ENCODE results near the gene CDC42BPB. TPM values are rescaled to one million over a fixed set of nuclear protein-coding genes. Genes with fewer than 3 reads are reported as not detected.
A peak's percentile ranks its signal among the peaks of the same experiment; 100 is the strongest.

The CDC42BPB gene
- total RNA-seq, 4 donors from 2014 or later = 85.3 to 174 (median 101) TPM

DNA sequence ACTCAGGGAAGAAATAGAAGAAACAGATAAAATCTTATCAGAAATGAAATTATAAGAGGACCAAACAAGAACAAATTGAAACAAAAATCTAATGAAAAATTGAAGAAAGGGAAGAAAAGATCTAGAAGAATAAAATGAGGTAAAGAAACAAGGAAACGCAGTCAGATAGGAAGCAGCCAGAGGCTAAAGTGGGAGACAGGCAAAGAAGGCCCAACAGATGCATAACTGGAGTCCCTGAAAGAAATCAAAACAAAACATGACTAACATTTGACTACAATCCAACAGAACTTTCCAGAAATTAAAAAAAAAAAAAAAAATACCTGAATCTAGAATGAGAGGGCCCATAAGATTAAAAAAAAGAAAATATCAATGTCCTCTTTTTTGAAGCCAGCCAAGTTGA, 69.3 kb downstream of the CDC42BPB start:
- intact Hi-C loops (cut with DNase I; ENCODE audit: low total_unique reads) = no loop called here
- TF ChIP-seq POLR2A (IDR thresholded peaks at IDR 0.05) = no peak
- no peak for TF ChIP-seq CTCF (IDR thresholded peaks at IDR 0.05)
- H3K4me3 ChIP-seq (ENCODE audit: low read depth, poor library complexity, severe bottlenecking) = no peak overlapping the region
- 94 to 95% methylated on average over 1 of the region's 1 CpG for WGBS, 2 donors
- no peak for DNase-seq (ENCODE audit: low spot score in 2 of 2)

GRCh38 chr14:102986810-102987579, 70.4 kb downstream of the CDC42BPB start:
- intact Hi-C loops (cut with DNase I; ENCODE audit: low total_unique reads) = no loop called here

DNA sequence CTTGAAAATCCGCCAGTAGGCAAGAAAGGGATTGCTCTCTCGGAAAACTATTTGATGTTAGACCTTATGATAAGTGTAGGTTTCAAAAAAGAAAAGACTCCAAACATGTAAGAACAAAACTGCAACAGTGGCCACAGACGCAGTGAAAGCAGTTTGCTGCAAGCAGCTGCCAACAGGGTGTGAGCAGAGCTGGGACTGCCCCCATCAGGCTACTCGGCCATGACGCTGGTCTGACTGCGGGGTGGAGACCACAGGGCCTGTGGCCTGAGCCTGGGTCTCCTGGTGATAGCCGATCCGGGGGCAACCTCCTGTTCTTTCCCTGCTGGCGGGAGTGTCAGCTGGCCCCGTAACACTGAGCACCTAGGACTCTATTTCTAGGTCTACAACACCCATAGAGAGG, 71.7 kb downstream of the CDC42BPB start:
- no peak overlapping the region for H3K4me3 ChIP-seq (ENCODE audit: low read depth, poor library complexity, severe bottlenecking)
- DNase-seq (ENCODE audit: low spot score in 2 of 2) = no peak
- no peak for TF ChIP-seq POLR2A (IDR thresholded peaks at IDR 0.05)
- TF ChIP-seq CTCF (IDR thresholded peaks at IDR 0.05) = no peak
- intact Hi-C loops (cut with DNase I; ENCODE audit: low total_unique reads) = no loop called here
- 48 to 61% methylated on average over 10 of the region's 10 CpGs for WGBS, 2 donors

More at GRCh38 chr14:102986810-102987579, 70.4 kb downstream of the CDC42BPB start:
- 56 to 69% methylated on average over 19 of the region's 19 CpGs for WGBS, 2 donors
- TF ChIP-seq CTCF (IDR thresholded peaks at IDR 0.05) (no peak), POLR2A (IDR thresholded peaks at IDR 0.05) (no peak)
- H3K4me3 ChIP-seq (ENCODE audit: low read depth, poor library complexity, severe bottlenecking) = no peak overlapping the region
- DNase-seq (ENCODE audit: low spot score in 2 of 2) = peak in 1 of 2 donors; percentile 38

- intact Hi-C loops (cut with DNase I; ENCODE audit: low total_unique reads) = no loop called here
- no peak overlapping the region for H3K4me3 ChIP-seq (ENCODE audit: low read depth, poor library complexity, severe bottlenecking)
- WGBS, 2 donors = 94 to 98% methylated on average over 19 of the region's 19 CpGs
- TF ChIP-seq POLR2A (IDR thresholded peaks at IDR 0.05) (no peak), CTCF (IDR thresholded peaks at IDR 0.05) (no peak)
- no peak for DNase-seq (ENCODE audit: low spot score in 2 of 2)
Observed at GRCh38 chr14:102984336-102985102, 72.8 kb downstream of the CDC42BPB start.

GRCh38 chr14:102983496-102983895, 73.9 kb downstream of the CDC42BPB start:
- 92 to 96% methylated on average over 14 of the region's 14 CpGs for WGBS, 2 donors
- intact Hi-C loops (cut with DNase I; ENCODE audit: low total_unique reads) = no loop called here
- H3K4me3 ChIP-seq (ENCODE audit: low read depth, poor library complexity, severe bottlenecking) = no peak overlapping the region
- DNase-seq (ENCODE audit: low spot score in 2 of 2) = no peak
- TF ChIP-seq POLR2A (IDR thresholded peaks at IDR 0.05) = no peak
- TF ChIP-seq CTCF (IDR thresholded peaks at IDR 0.05) = no peak

Data from lower leg skin (tissue), 4 donors.